GM10847 (cell line): ENCODE measurements around the gene GNA12.

Experiments used
- POLR2A ChIP-seq: IDR thresholded peaks from 2 replicates; pipeline ENCODE4 v1.6.1; 2011; ENCODE audit not compliant: insufficient read length; ENCODE audit errors: extremely low read depth

Gene GNA12

GRCh38 chr7:2688409-2689342 is 155.4 kb downstream of the GNA12 start:
- no peak for TF ChIP-seq POLR2A

- no peak for TF ChIP-seq POLR2A
Observed at GRCh38 chr7:2687881-2688318, 156.2 kb downstream of the GNA12 start, which contains the start of gene AMZ1. AMZ1 (plus strand) TSS chr7:2688202; CDS start chr7:2700452, 12,250 bp downstream.

GRCh38 chr7:2687338-2687869 is 156.7 kb downstream of the GNA12 start:
- no peak for TF ChIP-seq POLR2A

- no peak for TF ChIP-seq POLR2A
Observed at GRCh38 chr7:2686101-2686500, 158.0 kb downstream of the GNA12 start.

GRCh38 chr7:2684501-2684900 is 159.6 kb downstream of the GNA12 start:
- no peak for TF ChIP-seq POLR2A

- TF ChIP-seq POLR2A: no peak
Observed at GRCh38 chr7:2681929-2682799, 161.9 kb downstream of the GNA12 start.

- TF ChIP-seq POLR2A: no peak
Observed at GRCh38 chr7:2680792-2681490, 163.2 kb downstream of the GNA12 start.

GRCh38 chr7:2680256-2680655 is 163.9 kb downstream of the GNA12 start:
- TF ChIP-seq POLR2A: no peak
